OCI-LY7 (cell line): ENCODE results near the gene EIF4H. TPM values are rescaled to one million over a fixed set of nuclear protein-coding genes. Genes with fewer than 3 reads are reported as not detected.
"Not testable (repeated sequence)": the region's sequence is repeated elsewhere in the genome, so short reads cannot be mapped to it uniquely, and the experiment has no call there.

ENCODE experiments used
- BruUV-seq: library from RNA; stranded (reverse); fragments of 400-500 nt; replicated peaks from 2 replicates; lab custom pipeline; 2021; lab: Mats Ljungman, UMichigan
- CTCF ChIA-PET: fragments of 300-600 bp; sonication (Branson Sonifier 250); formaldehyde crosslinking; loops from one replicate; lab custom pipeline; 2022; ENCODE audit warnings: antibody characterized with exemption; ENCODE audit not compliant: unreplicated experiment; lab: Charles Lee
- POLR2A ChIA-PET: fragments of 300-600 bp; sonication (Branson Sonifier 250); formaldehyde crosslinking; loops from one replicate; lab custom pipeline; 2022; ENCODE audit warnings: antibody characterized with exemption; lab: Charles Lee
- DNase-seq: peaks from one replicate; pipeline ENCODE4 v3.0.0-alpha.2; 2015; ENCODE audit warnings: low spot score
- H2AFZ ChIP-seq: fragments of 200-600 bp; sonication (generic), shearing (Covaris generic); 2 replicates; pipeline ENCODE4 v1.6.1; 2014; ENCODE audit warnings: mild to moderate bottlenecking, antibody characterized with exemption, low read length, moderate library complexity
- H3K27ac ChIP-seq: fragments of 200-600 bp; sonication (generic); 2 replicates; pipeline ENCODE4 v1.5.1; 2014; ENCODE audit warnings: mixed run types, low read depth, mild to moderate bottlenecking, moderate library complexity, low read length, inconsistent platforms; ENCODE audit not compliant: poor library complexity, severe bottlenecking
- H3K36me3 ChIP-seq: fragments of 200-600 bp; sonication (generic); 2 replicates; pipeline ENCODE4 v1.6.1; 2014; ENCODE audit warnings: mild to moderate bottlenecking, antibody characterized with exemption, low read length, moderate library complexity, mixed read lengths; ENCODE audit not compliant: insufficient read depth
- H3K4me1 ChIP-seq: fragments of 200-600 bp; sonication (generic); 2 replicates; pipeline ENCODE4 v1.5.1; 2014; ENCODE audit warnings: mild to moderate bottlenecking, low read length; ENCODE audit not compliant: insufficient read depth, poor library complexity, severe bottlenecking
- H3K4me2 ChIP-seq: fragments of 200-600 bp; sonication (generic); 2 replicates; pipeline ENCODE4 v1.6.1; 2014; ENCODE audit warnings: mild to moderate bottlenecking, low read length
- H3K4me3 ChIP-seq: fragments of 200-600 bp; sonication (generic); 2 replicates; pipeline ENCODE4 v1.5.1; 2014; ENCODE audit warnings: mild to moderate bottlenecking, low read depth, low read length; ENCODE audit not compliant: poor library complexity, severe bottlenecking
- H3K79me2 ChIP-seq: fragments of 200-600 bp; sonication (generic); 2 replicates; pipeline ENCODE4 v1.6.1; 2016; ENCODE audit warnings: low read depth, mild to moderate bottlenecking, low read length, moderate library complexity, mixed read lengths; ENCODE audit not compliant: insufficient read depth
- H3K9me2 ChIP-seq: fragments of 200-600 bp; sonication (generic); 2 replicates; pipeline ENCODE4 v1.6.1; 2016; ENCODE audit warnings: mild to moderate bottlenecking, low read length, mixed read lengths; ENCODE audit not compliant: insufficient read depth
- H3K9me3 ChIP-seq: fragments of 200-600 bp; sonication (generic); 2 replicates; pipeline ENCODE4 v1.6.1; 2014; ENCODE audit warnings: mild to moderate bottlenecking, mixed run types, low read length, mixed read lengths
- H4K20me1 ChIP-seq: fragments of 200-600 bp; sonication (generic); 2 replicates; pipeline ENCODE4 v1.6.1; 2014; ENCODE audit warnings: mild to moderate bottlenecking, antibody characterized with exemption, low read length, moderate library complexity, mixed read lengths; ENCODE audit not compliant: insufficient read depth
- EZH2phosphoT487 ChIP-seq: fragments of 200-600 bp; sonication (generic); IDR thresholded peaks from 2 replicates; pipeline ENCODE4 v1.6.1; 2018; ENCODE audit warnings: low read depth, borderline replicate concordance, mild to moderate bottlenecking, mixed run types, antibody characterized with exemption, low read length, moderate library complexity, mixed read lengths
- intact Hi-C: fragments of 100-400 bp; cut with micrococcal nuclease; formaldehyde crosslinking; loops from one replicate; pipeline ENCODE4 v1.10.0; 2022; ENCODE audit not compliant: unreplicated experiment
- total RNA-seq, 2 experiments: library from RNA; depleted of rRNA in 1 of 2; stranded (reverse); fragments of >200 nt in 1 of 2; shearing (Covaris generic) in 1 of 2; gene quantifications; 2 replicates each; pipeline ENCODE4 v1.2.3, GENCODE V29; 2014 to 2022
- TF ChIP-seq, protein P1 (sequence below): fragments of 200-600 bp; sonication (generic); conservative IDR thresholded peaks from 2 replicates; pipeline ENCODE4 v1.5.1; 2014; ENCODE audit warnings: mild to moderate bottlenecking, antibody characterized with exemption, low read length, moderate library complexity, mixed read lengths

The EIF4H gene
- total RNA-seq, 2 experiments from 2014 or later, result 202 to 345 TPM

DNA sequence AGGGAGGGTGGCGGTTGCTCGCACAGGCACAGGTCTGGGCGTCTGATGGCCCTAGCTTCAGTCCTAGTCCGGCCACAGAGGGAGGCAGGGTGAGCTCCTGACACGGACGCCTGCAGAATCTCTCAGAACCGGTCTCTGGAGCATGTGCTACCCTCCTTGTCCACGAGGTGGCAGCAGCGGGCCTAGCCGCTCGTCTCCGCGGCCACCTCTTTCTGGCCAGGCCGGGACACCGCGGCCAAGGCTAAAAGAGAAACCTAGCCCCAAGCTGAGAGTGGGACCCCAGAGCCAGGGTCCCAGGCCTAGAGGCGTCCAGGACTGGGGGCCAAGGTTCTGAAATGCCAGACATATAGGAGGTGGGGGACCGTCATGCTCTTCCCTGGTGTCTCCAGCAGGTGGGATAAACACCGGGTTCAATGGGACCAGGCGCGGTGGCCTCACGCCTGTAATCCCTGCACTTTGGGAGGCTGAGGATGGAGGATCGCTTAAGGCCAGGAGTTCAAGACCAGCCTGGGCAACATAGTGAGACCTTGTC lies 32.5 kb downstream of the EIF4H start:
- H3K79me2 ChIP-seq, result peaks cover 2% of the 10 kb centered on the region; the same call in 1 of the 2 replicates
- intact Hi-C loops, result loop anchor here (1.0 to 2.0 kb wide), 2 partner anchors 60 to 195 kb away; no protein-coding TSS in a partner anchor
- no peak for TF ChIP-seq EZH2phosphoT487
- TF ChIP-seq, protein P1, sequence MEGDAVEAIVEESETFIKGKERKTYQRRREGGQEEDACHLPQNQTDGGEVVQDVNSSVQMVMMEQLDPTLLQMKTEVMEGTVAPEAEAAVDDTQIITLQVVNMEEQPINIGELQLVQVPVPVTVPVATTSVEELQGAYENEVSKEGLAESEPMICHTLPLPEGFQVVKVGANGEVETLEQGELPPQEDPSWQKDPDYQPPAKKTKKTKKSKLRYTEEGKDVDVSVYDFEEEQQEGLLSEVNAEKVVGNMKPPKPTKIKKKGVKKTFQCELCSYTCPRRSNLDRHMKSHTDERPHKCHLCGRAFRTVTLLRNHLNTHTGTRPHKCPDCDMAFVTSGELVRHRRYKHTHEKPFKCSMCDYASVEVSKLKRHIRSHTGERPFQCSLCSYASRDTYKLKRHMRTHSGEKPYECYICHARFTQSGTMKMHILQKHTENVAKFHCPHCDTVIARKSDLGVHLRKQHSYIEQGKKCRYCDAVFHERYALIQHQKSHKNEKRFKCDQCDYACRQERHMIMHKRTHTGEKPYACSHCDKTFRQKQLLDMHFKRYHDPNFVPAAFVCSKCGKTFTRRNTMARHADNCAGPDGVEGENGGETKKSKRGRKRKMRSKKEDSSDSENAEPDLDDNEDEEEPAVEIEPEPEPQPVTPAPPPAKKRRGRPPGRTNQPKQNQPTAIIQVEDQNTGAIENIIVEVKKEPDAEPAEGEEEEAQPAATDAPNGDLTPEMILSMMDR, result peak; percentile 99
- no peaks in the 10 kb centered on the region; the same call in 1 of the 2 replicates for H3K36me3 ChIP-seq
- ChIA-PET POLR2A (interaction anchor here (1.2 to 1.6 kb wide), 5 partner anchors 11 to 195 kb away, joined by 3 to 8 read pairs (median 4); no protein-coding TSS in a partner anchor), CTCF (interaction anchor here (0.7 to 2.8 kb wide), 6 partner anchors 13 to 194 kb away, joined by 3 to 27 read pairs (median 4); no protein-coding TSS in a partner anchor)
- H4K20me1 ChIP-seq, result no peaks in the 10 kb centered on the region
- no peak overlapping the region for H3K4me3 ChIP-seq
- H3K4me2 ChIP-seq, result peak overlapping the region; percentile 58
- peak; percentile 80 for DNase-seq
- BruUV-seq, result no TSS peak
- H2AFZ ChIP-seq, result no peak overlapping the region
- H3K27ac ChIP-seq, result no peak overlapping the region
- H3K9me2 ChIP-seq, result no peaks in the 10 kb centered on the region
- H3K4me1 ChIP-seq, result peaks cover 49% of the 10 kb centered on the region
- H3K9me3 ChIP-seq, result no peaks in the 10 kb centered on the region

DNA sequence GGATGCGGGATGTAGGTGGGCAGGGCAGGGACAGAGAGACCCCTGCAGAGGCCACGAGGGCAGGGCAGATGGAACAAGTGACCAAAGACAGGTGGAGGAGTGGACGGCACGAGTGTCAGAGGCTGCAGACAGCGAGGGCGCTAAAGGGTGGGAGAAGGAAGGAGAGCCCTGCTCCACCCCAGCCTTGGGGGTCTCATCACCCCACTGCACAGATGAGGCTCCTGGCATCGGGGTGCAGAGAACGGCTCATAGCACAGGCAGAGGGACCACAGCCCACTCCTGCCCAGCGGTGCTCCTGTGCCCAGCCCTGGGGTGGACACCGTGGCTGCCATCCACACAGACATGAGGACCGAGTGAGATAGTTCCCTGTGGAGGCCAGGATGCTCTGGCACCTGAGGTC lies 33.4 kb downstream of the EIF4H start:
- no TSS peak for BruUV-seq
- TF ChIP-seq, protein P1, result no peak
- no peak for TF ChIP-seq EZH2phosphoT487
- ChIA-PET CTCF (interaction anchor here (2.8 kb wide), 1 partner anchor 193 kb away, joined by 27 read pairs; no protein-coding TSS in a partner anchor), POLR2A (interaction anchor here (1.0 to 1.2 kb wide), 4 partner anchors 10 to 80 kb away, joined by 3 to 5 read pairs (median 4); no protein-coding TSS in a partner anchor)
- Histone ChIP-seq H3K4me1 (peaks cover 57% of the 10 kb centered on the region), H3K9me3 (no peaks in the 10 kb centered on the region), H3K4me3 (no peak overlapping the region), H3K36me3 (no peaks in the 10 kb centered on the region; the same call in 1 of the 2 replicates), H2AFZ (no peak overlapping the region), H4K20me1 (no peaks in the 10 kb centered on the region), H3K4me2 (no peak overlapping the region), H3K79me2 (peaks cover 9% of the 10 kb centered on the region; the same call in 1 of the 2 replicates), H3K27ac (no peak overlapping the region), H3K9me2 (no peaks in the 10 kb centered on the region)
- DNase-seq, result no peak
- intact Hi-C loops, result loop anchor here (2.0 kb wide), 1 partner anchor 59 kb away; no protein-coding TSS in a partner anchor

DNA sequence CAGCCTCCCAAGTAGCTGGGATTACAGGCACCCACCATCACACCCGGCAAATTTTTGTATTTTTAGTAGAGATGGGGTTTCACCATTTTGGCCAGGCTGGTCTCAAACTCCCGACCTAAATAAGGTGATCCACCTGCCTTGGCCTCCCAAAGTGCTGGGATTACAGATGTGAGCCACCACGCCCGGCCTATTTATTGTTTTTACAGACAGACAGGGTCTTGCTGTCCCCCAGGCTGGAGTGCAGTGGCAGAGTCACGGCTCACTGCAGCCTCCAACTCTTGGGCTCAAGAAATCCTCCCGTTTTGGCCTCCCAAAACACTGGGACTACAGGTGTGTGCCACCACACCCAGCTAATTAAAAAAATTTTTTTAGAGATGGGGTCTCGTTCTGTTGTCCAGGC lies 34.1 kb downstream of the EIF4H start:
- H3K27ac ChIP-seq, H3K4me2 ChIP-seq, DNase-seq, BruUV-seq, intact Hi-C loops, H3K36me3 ChIP-seq, H3K9me2 ChIP-seq, CTCF ChIA-PET, H3K79me2 ChIP-seq, H4K20me1 ChIP-seq, H3K9me3 ChIP-seq, H2AFZ ChIP-seq, H3K4me3 ChIP-seq: not testable (repeated sequence)
- peaks cover 60% of the 10 kb centered on the region for H3K4me1 ChIP-seq
- POLR2A ChIA-PET, result interaction anchor here (0.7 to 1.2 kb wide), 4 partner anchors 9 to 80 kb away, joined by 3 to 5 read pairs (median 4); no protein-coding TSS in a partner anchor
